Adrenal gland (tissue), 12 donors: Measurements from ENCODE around the gene EXOSC2. TPM values are rescaled to one million over a fixed set of nuclear protein-coding genes. Genes with fewer than 3 reads are reported as not detected.
A peak's percentile ranks its signal among the peaks of the same experiment; 100 is the strongest.

Source experiments
- DNase-seq, 7 donors: peaks; one replicate each; pipeline ENCODE4 v3.0.0-alpha.2; 2019 to 2020
- H3K27ac ChIP-seq, 5 donors: fragments of 200-600 bp; sonication (generic) in 4 of 5; 1 replicate in 3 of 5; 2 replicates in 2 of 5; pipeline versions ENCODE4 v1.5.1 to v1.8.0; 2016 to 2020; ENCODE audit warnings: mild to moderate bottlenecking in 1 of 5
- H3K27me3 ChIP-seq: fragments of 200-600 bp; 2 replicates; pipeline ENCODE4 v1.8.0; 2021
- H3K36me3 ChIP-seq, 2 donors: fragments of 200-600 bp; replicated peaks in 1 of 2; 1 replicate in 1 of 2; 2 replicates in 1 of 2; pipeline versions ENCODE4 v1.5.1 to v1.8.0; 2018 to 2022
- H3K4me1 ChIP-seq, 2 donors: fragments of 200-600 bp; replicated peaks in 1 of 2; 1 replicate in 1 of 2; 2 replicates in 1 of 2; pipeline versions ENCODE4 v1.5.1 to v1.8.0; 2018 to 2021
- H3K4me3 ChIP-seq, 4 donors: fragments of 200-600 bp; sonication (generic) in 3 of 4; one replicate each; pipeline ENCODE4 v1.5.1; 2016 to 2018
- H3K9me3 ChIP-seq, 3 donors: fragments of 200-600 bp; sonication (generic) in 1 of 3; replicated peaks in 1 of 3; 1 replicate in 2 of 3; 2 replicates in 1 of 3; pipeline versions ENCODE4 v1.5.1 to v1.8.0; 2016 to 2021
- POLR2A ChIP-seq, 2 donors: fragments of 450-650 bp; IDR thresholded peaks; one replicate each; pipeline ENCODE4 v1.6.1; 2017; ENCODE audit warnings: antibody characterized with exemption in 2 of 2, mild to moderate bottlenecking in 2 of 2, moderate library complexity in 1 of 2
- WGBS, 4 donors: extraction: QIAGEN DNeasy Blood & Tissue Kit in 2 of 4; methylation state at CpG; one replicate each; pipeline versions ENCODE4 v1.1.5 to v1.1.7; 2013 to 2017; 5-methylcytosine and 5-hydroxymethylcytosine counted together
- intact Hi-C, 2 donors: fragments of 100-400 bp; cut with DNase I; formaldehyde crosslinking; loops; one replicate each; pipeline versions ENCODE4 v1.14.1 to v1.15.0; 2022 to 2023
- polyA plus RNA-seq, 3 donors: library from polyadenylated mRNA; stranded (reverse); fragments of 200-250 nt in 2 of 3; fragments of 350-450 nt in 1 of 3; fragmentation: Illumina TruSeq in 1 of 3; extraction: RNeasy Lipid Tissue Mini Kit (QIAGEN cat#74804) in 1 of 3; gene quantifications; one replicate each; pipeline ENCODE4 v1.2.3, GENCODE V29; 2013 to 2014
- total RNA-seq, 9 donors: library from RNA; depleted of rRNA in 4 of 9; stranded (reverse); fragments of >200 nt in 4 of 9; fragments of 120-200 nt in 1 of 9; fragmentation: NEBNext Ultra II Directional in 1 of 9; extraction: Animal tissue kit (Norgen Biotek cat#: 25700) in 1 of 9; gene quantifications; one replicate each; pipeline versions ENCODE4 v1.1.0 to v1.2.4, GENCODE V29; 2013 to 2023
- TF ChIP-seq, protein P1 (sequence below), 6 experiments: fragments of 450-650 bp in 4 of 6; fragments of 200-600 bp in 2 of 6; sonication (generic) in 1 of 6; IDR thresholded peaks; 1 replicate in 5 of 6; 2 replicates in 1 of 6; pipeline versions ENCODE4 v1.5.1 to v1.8.0; 2016 to 2021; ENCODE audit warnings: antibody characterized with exemption in 6 of 6, mild to moderate bottlenecking in 2 of 6, moderate library complexity in 1 of 6
- donor health status: healthy with polysubstance abuse.
- donor health status: Bipolar disorder and iron deficiency.
- donor health status: DM: yes; HTN: yes; CAD: no.
- donor health status: DM: no; HTN: no; CAD: no.
- donor health status: DM: no; HTN: no; CAD: no.
- donor health status: DM: yes; HTN: yes; CAD: no.

EXOSC2 gene
- total and polyA plus RNA-seq, 12 donors = 9.5 to 29.8 (median 19.3) TPM

DNA sequence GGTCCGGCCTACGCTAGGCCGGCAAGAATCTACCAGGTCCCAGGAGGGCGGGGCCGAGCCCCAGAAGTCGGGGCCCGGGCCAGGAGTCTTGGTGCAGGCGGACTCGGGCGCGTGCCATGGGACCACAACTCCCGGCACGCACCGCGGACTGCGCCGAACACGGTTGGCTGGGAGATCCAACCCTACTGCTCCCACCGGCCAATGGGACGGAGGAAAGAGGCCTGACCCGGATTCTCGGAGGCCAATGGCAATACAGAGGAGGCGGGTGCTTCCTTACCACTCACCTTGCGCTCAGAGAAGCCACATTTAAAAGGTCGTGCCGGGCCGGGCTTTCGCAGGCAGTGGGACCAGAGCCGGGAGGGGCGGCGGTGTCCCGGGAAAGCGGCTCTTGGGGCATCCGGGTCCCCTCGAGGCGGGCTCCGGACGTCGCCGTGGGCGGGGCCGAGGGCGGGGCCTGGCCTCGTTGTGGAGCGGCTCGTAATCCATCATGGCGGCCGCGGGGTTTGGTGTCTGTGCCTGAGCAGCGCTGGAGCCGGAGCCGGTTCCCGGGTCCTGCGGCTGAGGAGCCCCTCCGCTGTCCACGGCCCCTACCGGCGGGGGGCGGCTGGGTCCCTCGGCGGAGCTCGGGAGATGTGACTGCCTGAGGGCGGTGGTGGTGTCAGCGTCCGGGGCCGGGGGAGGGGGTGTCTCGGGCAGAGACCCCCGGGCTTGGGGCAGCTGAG lies 19.1 kb downstream of the EXOSC2 start:
- H3K9me3 ChIP-seq = no peaks in the 10 kb centered on the region
- H3K27ac ChIP-seq = peak overlapping the region; percentile 94 to 99 (median 96)
- no peaks in the 10 kb centered on the region for H3K36me3 ChIP-seq
- H3K4me1 ChIP-seq = peaks cover 18 to 31% of the 10 kb centered on the region in 2 donors
- 0 to 1% (median 0%) methylated on average over 6 to 68 of the region's 68 CpGs for WGBS, 4 donors
- DNase-seq = peak; percentile 97 to 99 (median 99)
- intact Hi-C loops = loop anchor here in 1 of 2 donors (10.0 kb wide), 1 partner anchor 52 kb away; no protein-coding TSS in a partner anchor
- H3K4me3 ChIP-seq = peak overlapping the region; percentile 47 to 82 (median 78)
- no peaks in the 10 kb centered on the region for H3K27me3 ChIP-seq
- TF ChIP-seq POLR2A (IDR thresholded peaks at IDR 0.05) = peak; percentile 61 to 85
- TF ChIP-seq, protein P1, sequence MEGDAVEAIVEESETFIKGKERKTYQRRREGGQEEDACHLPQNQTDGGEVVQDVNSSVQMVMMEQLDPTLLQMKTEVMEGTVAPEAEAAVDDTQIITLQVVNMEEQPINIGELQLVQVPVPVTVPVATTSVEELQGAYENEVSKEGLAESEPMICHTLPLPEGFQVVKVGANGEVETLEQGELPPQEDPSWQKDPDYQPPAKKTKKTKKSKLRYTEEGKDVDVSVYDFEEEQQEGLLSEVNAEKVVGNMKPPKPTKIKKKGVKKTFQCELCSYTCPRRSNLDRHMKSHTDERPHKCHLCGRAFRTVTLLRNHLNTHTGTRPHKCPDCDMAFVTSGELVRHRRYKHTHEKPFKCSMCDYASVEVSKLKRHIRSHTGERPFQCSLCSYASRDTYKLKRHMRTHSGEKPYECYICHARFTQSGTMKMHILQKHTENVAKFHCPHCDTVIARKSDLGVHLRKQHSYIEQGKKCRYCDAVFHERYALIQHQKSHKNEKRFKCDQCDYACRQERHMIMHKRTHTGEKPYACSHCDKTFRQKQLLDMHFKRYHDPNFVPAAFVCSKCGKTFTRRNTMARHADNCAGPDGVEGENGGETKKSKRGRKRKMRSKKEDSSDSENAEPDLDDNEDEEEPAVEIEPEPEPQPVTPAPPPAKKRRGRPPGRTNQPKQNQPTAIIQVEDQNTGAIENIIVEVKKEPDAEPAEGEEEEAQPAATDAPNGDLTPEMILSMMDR (IDR thresholded peaks at IDR 0.05) = no peak

DNA sequence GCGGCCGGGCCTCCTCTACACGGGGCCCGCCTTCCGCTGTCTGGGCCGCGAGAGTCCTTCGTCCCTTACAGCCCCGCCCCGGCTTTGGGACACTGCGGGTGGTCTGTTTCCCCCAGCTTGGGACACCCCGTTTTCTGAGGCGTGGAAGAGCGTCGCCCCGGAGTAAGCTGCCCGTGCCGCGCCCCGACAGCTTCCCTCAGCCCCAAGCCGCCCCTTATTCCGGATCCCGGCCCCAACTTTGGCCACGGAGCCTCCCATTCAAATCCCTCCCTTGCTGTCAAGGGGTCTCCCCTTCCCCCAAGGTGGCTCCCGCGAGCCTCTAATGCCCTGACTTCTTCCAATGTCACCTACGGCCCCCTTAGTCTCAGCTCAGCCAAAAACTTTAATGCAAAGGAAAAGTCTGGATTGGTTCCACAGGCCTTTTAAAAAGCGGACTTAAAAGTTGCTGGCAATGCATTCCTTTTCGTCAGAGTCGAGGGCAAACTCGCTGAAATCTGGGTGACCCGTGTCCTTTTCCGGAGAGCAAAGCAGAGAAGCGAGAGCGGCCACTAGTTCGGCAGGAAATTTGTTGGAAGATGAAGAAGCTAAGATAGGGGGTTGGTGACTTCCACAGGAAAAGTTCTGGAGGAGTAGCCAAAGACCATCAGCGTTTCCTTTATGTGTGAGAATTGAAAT lies 19.8 kb downstream of the EXOSC2 start:
- intact Hi-C loops = loop anchor here in 1 of 2 donors (10.0 kb wide), 1 partner anchor 51 kb away; no protein-coding TSS in a partner anchor
- TF ChIP-seq, protein P1 (IDR thresholded peaks at IDR 0.05) = peak in 1 of 6 experiments; percentile 12
- TF ChIP-seq POLR2A (IDR thresholded peaks at IDR 0.05) = peak in 1 of 2 donors; percentile 52
- Histone ChIP-seq H3K9me3 (no peaks in the 10 kb centered on the region), H3K36me3 (no peaks in the 10 kb centered on the region), H3K4me1 (peaks cover 18 to 31% of the 10 kb centered on the region in 2 donors), H3K27ac (peak overlapping the region; percentile 94 to 99 (median 96)), H3K4me3 (peak overlapping the region; percentile 47 to 82 (median 78)), H3K27me3 (no peaks in the 10 kb centered on the region)
- peak; percentile 54 to 82 (median 68) for DNase-seq
- WGBS, 4 donors = 0 to 1% (median 1%) methylated on average over 25 to 37 of the region's 37 CpGs

DNA sequence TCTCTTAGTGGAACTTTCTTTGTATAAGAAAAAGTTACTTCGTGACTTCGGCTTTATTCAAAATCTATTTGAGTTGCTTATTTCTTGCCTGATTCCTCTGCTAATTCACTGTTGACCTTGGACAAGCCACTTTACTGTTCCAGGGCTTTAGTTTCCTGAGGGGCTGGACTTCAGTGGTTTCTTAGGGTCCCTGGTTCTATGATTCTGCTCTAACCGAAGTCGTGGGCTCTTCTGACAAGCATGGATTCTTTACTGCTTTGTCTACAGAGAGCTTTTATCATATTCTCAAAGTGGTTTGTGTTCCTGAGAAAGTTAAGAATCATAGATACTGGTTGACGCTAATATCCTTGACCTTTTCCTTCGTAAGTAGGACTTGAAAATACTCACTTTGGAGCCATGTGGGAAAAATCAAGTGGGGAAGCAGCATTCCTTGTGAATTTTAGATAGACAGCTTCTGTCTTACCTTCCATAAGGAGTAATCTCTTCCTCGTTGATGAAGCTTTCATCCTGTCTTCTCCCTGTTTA lies 21.1 kb downstream of the EXOSC2 start:
- WGBS, 4 donors = 16 to 20% (median 17%) methylated on average over 7 of the region's 7 CpGs
- no peaks in the 10 kb centered on the region for H3K27me3 ChIP-seq
- intact Hi-C loops = loop anchor here in 1 of 2 donors (10.0 kb wide), 1 partner anchor 50 kb away; no protein-coding TSS in a partner anchor
- no peaks in the 10 kb centered on the region for H3K36me3 ChIP-seq
- H3K27ac ChIP-seq = peak overlapping the region; percentile 24 to 99 (median 94)
- TF ChIP-seq, protein P1 (IDR thresholded peaks at IDR 0.05) = no peak
- no peak for TF ChIP-seq POLR2A (IDR thresholded peaks at IDR 0.05)
- peaks cover 18 to 31% of the 10 kb centered on the region in 2 donors for H3K4me1 ChIP-seq
- DNase-seq = no peak
- no peaks in the 10 kb centered on the region for H3K9me3 ChIP-seq
- H3K4me3 ChIP-seq = peak overlapping the region in 3 of 4 donors; percentile 48 to 82 (median 76)

DNA sequence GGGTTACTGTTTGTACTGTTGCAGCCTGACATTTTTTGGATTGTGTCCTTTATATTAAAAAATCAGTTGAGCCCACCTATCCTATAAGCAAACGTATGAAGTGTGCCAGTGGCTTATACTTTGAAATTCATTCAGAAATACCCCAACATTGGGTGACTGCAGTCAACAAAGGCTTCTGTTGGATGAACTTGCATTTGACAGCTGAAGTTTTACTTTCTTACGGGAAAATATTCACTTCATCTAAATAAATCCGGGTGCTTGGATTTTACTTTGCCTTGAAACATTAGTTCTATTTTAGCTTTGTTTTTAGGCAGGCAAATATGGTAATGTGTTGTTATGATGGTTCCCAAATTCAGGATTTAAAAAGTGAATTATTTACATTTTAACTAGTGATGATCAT lies 21.7 kb downstream of the EXOSC2 start:
- Histone ChIP-seq H3K9me3 (no peaks in the 10 kb centered on the region), H3K4me1 (peaks cover 18 to 31% of the 10 kb centered on the region in 2 donors), H3K4me3 (peak overlapping the region in 3 of 4 donors; percentile 48 to 82 (median 76)), H3K27ac (peak overlapping the region in 4 of 5 donors; percentile 11 to 99 (median 95)), H3K27me3 (no peaks in the 10 kb centered on the region), H3K36me3 (no peaks in the 10 kb centered on the region)
- intact Hi-C loops = loop anchor here in 1 of 2 donors (10.0 kb wide), 1 partner anchor 50 kb away; no protein-coding TSS in a partner anchor
- 12 to 28% (median 18%) methylated on average over 3 of the region's 3 CpGs for WGBS, 4 donors
- no peak for DNase-seq
- TF ChIP-seq, protein P1 (IDR thresholded peaks at IDR 0.05) = no peak
- TF ChIP-seq POLR2A (IDR thresholded peaks at IDR 0.05) = no peak
